Gastrocnemius medialis (tissue), 4 donors: ENCODE measurements around the gene PTPRE. TPM values are rescaled to one million over a fixed set of nuclear protein-coding genes. Genes with fewer than 3 reads are reported as not detected.
A peak's percentile ranks its signal among the peaks of the same experiment; 100 is the strongest.

Experiments used
- ATAC-seq, 2 donors: fragments of 150-250 bp; one replicate each; pipeline ENCODE4 v1.9.1; 2016
- DNase-seq, 2 donors: peaks; one replicate each; pipeline ENCODE4 v3.0.0-alpha.2; 2019
- H3K27ac ChIP-seq, 4 donors: fragments of 200-600 bp; sonication (generic); 1 replicate in 1 of 4; 2 replicates in 3 of 4; pipeline ENCODE4 v1.5.1; 2016 to 2018; ENCODE audit warnings: mild to moderate bottlenecking in 2 of 4, moderate library complexity in 1 of 4
- H3K27me3 ChIP-seq, 3 donors: fragments of 200-600 bp; sonication (generic) in 2 of 3; 1 replicate in 1 of 3; 2 replicates in 2 of 3; pipeline versions ENCODE4 v1.5.1 to v1.6.0; 2016 to 2019; ENCODE audit warnings: mild to moderate bottlenecking in 1 of 3, moderate library complexity in 1 of 3
- H3K36me3 ChIP-seq, 2 donors: fragments of 200-600 bp; sonication (generic) in 1 of 2; one replicate each; pipeline ENCODE4 v1.5.1; 2017 to 2018
- H3K4me1 ChIP-seq, 2 donors: fragments of 200-600 bp; sonication (generic) in 1 of 2; one replicate each; pipeline ENCODE4 v1.5.1; 2016 to 2017; ENCODE audit warnings: mild to moderate bottlenecking in 2 of 2
- H3K4me3 ChIP-seq, 4 donors: fragments of 200-600 bp; sonication (generic) in 3 of 4; 1 replicate in 1 of 4; 2 replicates in 3 of 4; pipeline ENCODE4 v1.5.1; 2016 to 2019; ENCODE audit warnings: mild to moderate bottlenecking in 2 of 4
- H3K9me3 ChIP-seq, 3 donors: fragments of 200-600 bp; sonication (generic) in 2 of 3; 1 replicate in 1 of 3; 2 replicates in 2 of 3; pipeline ENCODE4 v1.5.1; 2016 to 2019
- POLR2A ChIP-seq, 2 donors: fragments of 450-650 bp; IDR thresholded peaks; one replicate each; pipeline ENCODE4 v1.6.1; 2017; ENCODE audit warnings: antibody characterized with exemption in 2 of 2, mild to moderate bottlenecking in 2 of 2, moderate library complexity in 2 of 2
- in situ Hi-C, 4 donors: fragments of 200-750 bp; cut with MboI; loops; one replicate each; pipeline versions ENCODE4 v1.15.0 to v1.8.0; 2017; ENCODE audit warnings: low sequenced_read_pairs in 4 of 4
- intact Hi-C: fragments of 100-400 bp; cut with DNase I; formaldehyde crosslinking; loops from one replicate; pipeline ENCODE4 v1.15.1; 2023; ENCODE audit warnings: low total_unique reads
- total RNA-seq, 4 donors: library from RNA; depleted of rRNA; stranded (reverse); fragments of >200 nt; gene quantifications; one replicate each; pipeline versions ENCODE4 v1.1.0 to v1.2.3, GENCODE V29; 2016
- TF ChIP-seq, protein P1 (sequence below), 5 experiments: fragments of 450-650 bp in 3 of 5; fragments of 200-600 bp in 2 of 5; sonication (generic) in 2 of 5; IDR thresholded peaks in 4 of 5; conservative IDR thresholded peaks in 1 of 5; 1 replicate in 4 of 5; 2 replicates in 1 of 5; pipeline ENCODE4 v1.5.1; 2016 to 2019; ENCODE audit warnings: antibody characterized with exemption in 5 of 5, mild to moderate bottlenecking in 3 of 5, moderate library complexity in 3 of 5

Gene PTPRE
- total RNA-seq, 4 donors from 2014 or later: 0.97 to 2.2 (median 1.6) TPM

DNA sequence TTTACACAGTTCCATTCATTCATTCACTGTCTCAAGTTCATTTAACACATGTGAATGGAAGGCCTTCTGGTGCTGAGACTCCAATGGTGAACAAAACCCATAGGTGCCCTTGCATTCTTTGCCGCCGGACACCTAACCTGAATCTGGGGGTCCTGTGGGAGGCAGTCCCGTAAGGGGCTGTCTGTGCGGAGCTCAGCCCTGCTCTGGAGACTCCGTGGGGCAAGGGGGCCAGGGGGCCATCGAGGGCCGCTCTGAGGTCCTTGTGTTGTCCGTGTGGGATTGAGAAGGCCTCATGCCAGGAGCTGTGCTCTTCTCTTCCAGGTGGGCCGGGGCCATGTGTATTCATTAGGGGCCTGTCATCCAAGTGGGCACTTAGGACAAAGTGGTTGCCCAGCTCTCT, 15.3 kb downstream of the PTPRE start:
- in situ Hi-C loops: no loop called here
- TF ChIP-seq POLR2A (IDR thresholded peaks at IDR 0.05): no peak
- TF ChIP-seq, protein P1, sequence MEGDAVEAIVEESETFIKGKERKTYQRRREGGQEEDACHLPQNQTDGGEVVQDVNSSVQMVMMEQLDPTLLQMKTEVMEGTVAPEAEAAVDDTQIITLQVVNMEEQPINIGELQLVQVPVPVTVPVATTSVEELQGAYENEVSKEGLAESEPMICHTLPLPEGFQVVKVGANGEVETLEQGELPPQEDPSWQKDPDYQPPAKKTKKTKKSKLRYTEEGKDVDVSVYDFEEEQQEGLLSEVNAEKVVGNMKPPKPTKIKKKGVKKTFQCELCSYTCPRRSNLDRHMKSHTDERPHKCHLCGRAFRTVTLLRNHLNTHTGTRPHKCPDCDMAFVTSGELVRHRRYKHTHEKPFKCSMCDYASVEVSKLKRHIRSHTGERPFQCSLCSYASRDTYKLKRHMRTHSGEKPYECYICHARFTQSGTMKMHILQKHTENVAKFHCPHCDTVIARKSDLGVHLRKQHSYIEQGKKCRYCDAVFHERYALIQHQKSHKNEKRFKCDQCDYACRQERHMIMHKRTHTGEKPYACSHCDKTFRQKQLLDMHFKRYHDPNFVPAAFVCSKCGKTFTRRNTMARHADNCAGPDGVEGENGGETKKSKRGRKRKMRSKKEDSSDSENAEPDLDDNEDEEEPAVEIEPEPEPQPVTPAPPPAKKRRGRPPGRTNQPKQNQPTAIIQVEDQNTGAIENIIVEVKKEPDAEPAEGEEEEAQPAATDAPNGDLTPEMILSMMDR (IDR thresholded peaks at IDR 0.05 in 4 of 5, conservative IDR thresholded peaks at IDR 0.05 in 1 of 5): no peak
- peak overlapping the region in 3 of 4 donors; percentile 58 to 73 (median 66) for H3K27ac ChIP-seq
- ATAC-seq (no peak), DNase-seq (no peak)
- H3K9me3 ChIP-seq: no peaks in the 10 kb centered on the region
- intact Hi-C loops: no loop called here
- no peaks in the 10 kb centered on the region for H3K27me3 ChIP-seq
- H3K4me3 ChIP-seq: no peak overlapping the region
- H3K36me3 ChIP-seq: no peaks in the 10 kb centered on the region
- peaks cover 40 to 48% of the 10 kb centered on the region in 2 donors for H3K4me1 ChIP-seq

DNA sequence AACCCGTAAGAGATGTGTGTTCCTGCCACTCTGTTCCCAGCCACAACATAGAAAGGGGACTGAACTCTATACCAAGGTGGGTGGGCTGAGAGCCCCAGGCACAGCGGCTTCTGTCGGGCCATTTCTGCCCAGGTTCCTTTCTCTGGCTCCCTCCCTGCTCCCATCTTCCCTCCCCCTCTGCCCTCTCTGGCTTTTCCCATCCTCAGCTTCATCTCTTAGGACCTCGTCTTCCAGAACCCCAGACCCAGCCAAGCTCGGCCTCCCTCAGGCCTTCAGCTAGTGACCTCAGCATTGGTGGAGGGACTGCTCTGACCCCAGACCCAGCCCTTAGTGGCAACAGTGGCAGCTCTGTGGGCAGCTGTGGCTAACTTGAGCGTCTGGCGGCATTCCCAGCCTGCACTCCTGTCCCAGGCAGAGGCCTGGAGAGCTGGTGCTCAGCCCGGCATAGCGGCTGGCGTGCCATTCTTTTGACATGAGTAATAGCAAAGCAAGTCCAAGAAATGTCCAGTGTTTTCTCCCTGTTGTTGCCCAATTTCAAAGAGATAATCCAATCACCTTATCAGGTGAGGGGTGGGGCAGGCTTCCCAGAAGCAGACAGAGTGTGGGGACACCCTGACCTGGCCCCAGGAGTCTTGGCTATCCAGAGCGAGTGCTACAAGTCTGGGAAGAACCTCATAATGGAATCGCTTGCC, 15.9 kb downstream of the PTPRE start:
- peaks cover 40 to 48% of the 10 kb centered on the region in 2 donors for H3K4me1 ChIP-seq
- intact Hi-C loops: no loop called here
- TF ChIP-seq, protein P1 (IDR thresholded peaks at IDR 0.05 in 4 of 5, conservative IDR thresholded peaks at IDR 0.05 in 1 of 5): no peak
- no peak for TF ChIP-seq POLR2A (IDR thresholded peaks at IDR 0.05)

DNA sequence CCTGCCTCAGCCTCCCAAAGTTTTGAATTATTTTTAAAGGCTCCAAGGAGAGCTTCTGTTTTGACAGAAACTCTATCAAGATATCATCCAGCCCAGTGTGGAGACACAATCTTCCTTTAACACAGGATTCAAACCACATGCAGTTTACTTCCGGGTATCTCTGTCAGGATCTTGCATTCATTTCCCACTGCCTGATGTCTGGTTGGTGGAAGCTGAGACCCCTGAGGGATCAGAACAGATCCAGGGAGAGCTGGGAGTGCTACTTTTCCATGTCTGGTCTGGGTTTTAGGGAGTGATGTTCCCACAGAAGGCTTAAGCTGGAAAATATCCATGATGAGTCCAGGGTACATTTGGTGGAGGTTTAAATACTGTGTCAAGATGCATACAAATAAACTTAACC, 16.7 kb downstream of the PTPRE start:
- Histone ChIP-seq H3K27ac (peak overlapping the region; percentile 20 to 73 (median 62)), H3K4me3 (no peak overlapping the region), H3K27me3 (no peaks in the 10 kb centered on the region), H3K9me3 (no peaks in the 10 kb centered on the region), H3K4me1 (peaks cover 35 to 48% of the 10 kb centered on the region in 2 donors), H3K36me3 (no peaks in the 10 kb centered on the region)
- TF ChIP-seq POLR2A (IDR thresholded peaks at IDR 0.05): no peak
- TF ChIP-seq, protein P1 (IDR thresholded peaks at IDR 0.05 in 4 of 5, conservative IDR thresholded peaks at IDR 0.05 in 1 of 5): no peak
- intact Hi-C loops: no loop called here
- DNase-seq (no peak), ATAC-seq (no peak)
- in situ Hi-C loops: no loop called here

More for the DNA sequence above, 15.9 kb downstream of the PTPRE start:
- Histone ChIP-seq H3K9me3 (no peaks in the 10 kb centered on the region), H3K27me3 (no peaks in the 10 kb centered on the region), H3K27ac (peak overlapping the region; percentile 20 to 73 (median 62)), H3K36me3 (no peaks in the 10 kb centered on the region), H3K4me3 (no peak overlapping the region)
- in situ Hi-C loops: no loop called here
- ATAC-seq (peak; percentile 79 to 84), DNase-seq (peak; percentile 84 to 85)

DNA sequence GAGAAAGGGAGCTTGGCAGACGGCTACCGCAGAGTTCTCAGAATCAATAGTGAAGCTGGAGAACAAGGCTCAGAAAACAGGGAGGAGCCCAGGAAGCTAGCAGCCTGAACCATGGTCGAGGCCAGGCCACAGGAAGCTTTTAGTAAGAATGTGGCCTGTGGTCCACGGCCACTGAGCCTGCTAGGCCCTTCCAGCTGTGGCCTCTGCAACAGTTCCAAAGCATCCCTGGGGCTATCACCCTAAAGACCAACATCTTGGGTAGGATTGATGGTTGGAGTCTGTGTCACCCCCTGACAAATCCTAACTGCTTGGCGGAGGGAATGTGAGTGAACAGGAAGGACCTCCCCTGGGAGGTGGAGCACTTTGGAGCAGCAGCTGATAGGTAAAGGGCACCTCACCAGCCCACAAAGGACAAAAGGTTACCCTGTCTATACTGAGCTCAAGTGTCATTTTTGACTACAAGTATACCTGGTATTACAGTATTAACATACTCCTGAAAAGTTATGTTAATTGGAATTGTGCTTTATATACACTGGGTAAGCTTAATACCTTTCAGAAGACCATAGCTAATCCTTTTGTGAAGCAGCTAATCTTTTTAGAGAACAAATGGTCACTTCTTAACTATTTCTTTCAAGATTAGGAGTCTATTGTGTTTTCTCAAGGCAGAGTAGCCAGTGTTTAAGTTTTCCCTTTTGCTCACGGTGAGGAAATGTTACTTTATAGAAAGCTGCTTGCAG, 18.7 kb downstream of the PTPRE start:
- DNase-seq: no peak
- in situ Hi-C loops (no loop called here), intact Hi-C loops (no loop called here)
- no peaks in the 10 kb centered on the region for H3K9me3 ChIP-seq
- no peak for ATAC-seq
- TF ChIP-seq POLR2A (IDR thresholded peaks at IDR 0.05): no peak
- TF ChIP-seq, protein P1 (IDR thresholded peaks at IDR 0.05 in 4 of 5, conservative IDR thresholded peaks at IDR 0.05 in 1 of 5): no peak
- H3K27me3 ChIP-seq: no peaks in the 10 kb centered on the region
- H3K36me3 ChIP-seq: no peaks in the 10 kb centered on the region
- no peak overlapping the region for H3K4me3 ChIP-seq
- peaks cover 15 to 29% of the 10 kb centered on the region in 2 donors for H3K4me1 ChIP-seq
- H3K27ac ChIP-seq: no peak overlapping the region
